ENCODE data around the gene ACTBL2. TPM values are rescaled to one million over a fixed set of nuclear protein-coding genes. Genes with fewer than 3 reads are reported as not detected.

The ACTBL2 gene
- total RNA-seq, 2 donors from 2014 or later = not detected

- ATAC-seq (no peak), DNase-seq (no peak)
- intact Hi-C loops (cut with DNase I) = no loop called here
- 71 to 78% methylated on average over 1 of the region's 1 CpG for WGBS, 2 donors
- Histone ChIP-seq H3K36me3 (replicated peaks in 1 of 2; ENCODE audit: insufficient read depth in 1 of 2, low read depth in 2 of 2) (no peaks in the 10 kb centered on the region), H3K27me3 (no peaks in the 10 kb centered on the region), H3K27ac (no peak overlapping the region), H3K4me1 (no peaks in the 10 kb centered on the region), H3K4me3 (no peak overlapping the region), H3K9me3 (no peaks in the 10 kb centered on the region)
- TF ChIP-seq POLR2A (IDR thresholded peaks at IDR 0.05) (no peak), CTCF (IDR thresholded peaks at IDR 0.05) (no peak)
These were observed 34.6 kb upstream of the ACTBL2 start for GRCh38 chr5:57517250-57517649.

GRCh38 chr5:57513785-57514184 is 31.2 kb upstream of the ACTBL2 start:
- Histone ChIP-seq H3K4me1 (no peaks in the 10 kb centered on the region), H3K9me3 (no peaks in the 10 kb centered on the region), H3K4me3 (no peak overlapping the region), H3K27ac (no peak overlapping the region), H3K27me3 (no peaks in the 10 kb centered on the region), H3K36me3 (replicated peaks in 1 of 2; ENCODE audit: insufficient read depth in 1 of 2, low read depth in 2 of 2) (no peaks in the 10 kb centered on the region)
- TF ChIP-seq CTCF (IDR thresholded peaks at IDR 0.05) = no peak
- WGBS, 2 donors = 90% methylated on average over 2 of the region's 2 CpGs
- intact Hi-C loops (cut with DNase I) = no loop called here
- ATAC-seq (no peak), DNase-seq (no peak)

GRCh38 chr5:57511321-57511720 is 28.7 kb upstream of the ACTBL2 start:
- Histone ChIP-seq H3K27ac (no peak overlapping the region), H3K4me3 (no peak overlapping the region), H3K36me3 (replicated peaks in 1 of 2; ENCODE audit: insufficient read depth in 1 of 2, low read depth in 2 of 2) (no peaks in the 10 kb centered on the region), H3K4me1 (no peaks in the 10 kb centered on the region), H3K27me3 (no peaks in the 10 kb centered on the region), H3K9me3 (no peaks in the 10 kb centered on the region)
- intact Hi-C loops (cut with DNase I) = no loop called here
- no peak for DNase-seq
- TF ChIP-seq POLR2A (IDR thresholded peaks at IDR 0.05) (no peak), CTCF (IDR thresholded peaks at IDR 0.05) (no peak)
- 92 to 100% methylated on average over 1 of the region's 1 CpG for WGBS, 2 donors
- ATAC-seq = no peak

GRCh38 chr5:57509501-57510260 is 27.1 kb upstream of the ACTBL2 start:
- Histone ChIP-seq H3K4me1 (no peaks in the 10 kb centered on the region), H3K4me3 (no peak overlapping the region), H3K27me3 (no peaks in the 10 kb centered on the region), H3K27ac (no peak overlapping the region), H3K36me3 (replicated peaks in 1 of 2; ENCODE audit: insufficient read depth in 1 of 2, low read depth in 2 of 2) (no peaks in the 10 kb centered on the region), H3K9me3 (no peaks in the 10 kb centered on the region)
- DNase-seq (no peak), ATAC-seq (no peak)
- intact Hi-C loops (cut with DNase I) = loop anchor here (10.0 kb wide), 1 partner anchor 955 kb away; the partner anchor contains the start of gene PLK2
- TF ChIP-seq CTCF (IDR thresholded peaks at IDR 0.05) (no peak), POLR2A (IDR thresholded peaks at IDR 0.05) (no peak)
- 80 to 84% methylated on average over 3 of the region's 3 CpGs for WGBS, 2 donors

- ATAC-seq = no peak
- intact Hi-C loops (cut with DNase I) = loop anchor here (10.0 kb wide), 1 partner anchor 957 kb away; the partner anchor contains the start of gene PLK2
- Histone ChIP-seq H3K27me3 (no peaks in the 10 kb centered on the region), H3K4me1 (peaks cover 7% of the 10 kb centered on the region), H3K27ac (no peak overlapping the region), H3K9me3 (no peaks in the 10 kb centered on the region), H3K36me3 (replicated peaks in 1 of 2; ENCODE audit: insufficient read depth in 1 of 2, low read depth in 2 of 2) (no peaks in the 10 kb centered on the region), H3K4me3 (no peak overlapping the region)
- TF ChIP-seq CTCF (IDR thresholded peaks at IDR 0.05) (no peak), POLR2A (IDR thresholded peaks at IDR 0.05) (no peak)
- DNase-seq = no peak
- WGBS, 2 donors = 57 to 61% methylated on average over 2 of the region's 2 CpGs
These were observed 25.6 kb upstream of the ACTBL2 start for GRCh38 chr5:57508211-57508610.
